ENCODE data around the gene ING3. TPM values are rescaled to one million over a fixed set of nuclear protein-coding genes. Genes with fewer than 3 reads are reported as not detected.
"Not testable (repeated sequence)": the region's sequence is repeated elsewhere in the genome, so short reads cannot be mapped to it uniquely, and the experiment has no call there.

ING3 gene
- total RNA-seq, 2 donors from 2014 or later = 40.3 to 45.1 TPM

DNA sequence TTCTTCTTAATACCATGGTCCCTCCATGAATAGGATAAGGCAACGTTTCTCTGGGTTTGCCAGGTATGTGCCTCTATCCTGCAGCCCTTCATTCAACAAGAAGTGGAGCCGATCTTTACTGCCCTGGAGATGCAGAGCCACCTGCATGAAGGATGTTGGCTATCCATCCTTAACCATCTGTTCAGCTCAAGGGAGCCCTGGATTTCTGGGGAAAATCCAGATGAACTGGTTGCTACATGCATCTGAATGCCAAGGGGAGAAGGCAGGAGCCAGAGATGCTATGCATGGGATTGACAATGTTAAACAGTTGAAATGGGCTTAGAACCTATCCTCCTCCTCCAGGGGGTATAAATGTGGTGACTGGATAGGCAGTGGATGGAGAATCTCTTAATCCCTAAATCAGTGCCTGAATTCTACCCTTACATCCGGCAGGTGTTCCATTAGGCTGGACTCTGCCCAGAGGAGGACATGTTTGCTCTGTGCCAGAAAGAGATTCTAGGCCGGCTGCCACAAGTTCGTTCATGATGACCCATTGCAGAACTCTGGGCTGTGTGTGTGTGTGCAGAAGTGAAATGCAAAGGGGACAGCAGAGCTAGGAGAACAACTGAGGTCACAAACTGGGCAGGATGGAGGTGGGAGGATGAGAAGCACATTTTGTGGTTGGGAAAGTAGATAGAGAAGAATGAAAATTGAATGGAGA is 53.6 kb downstream of the ING3 start:
- no peak overlapping the region for H3K4me3 Mint-ChIP-seq
- no peak overlapping the region for H3K27ac Mint-ChIP-seq
- H3K36me3 Mint-ChIP-seq (ENCODE audit: insufficient read depth in 2 of 2) = no peaks in the 10 kb centered on the region
- ATAC-seq (replicated peaks in 1 of 2) (no peak), DNase-seq (no peak)
- peaks cover 41% of the 10 kb centered on the region for H3K27me3 Mint-ChIP-seq (ENCODE audit: low read depth)
- H3K9me3 Mint-ChIP-seq = peaks cover 0 to 3% of the 10 kb centered on the region in 2 donors
- H3K4me1 Mint-ChIP-seq (ENCODE audit: low read depth) = peaks cover 4% of the 10 kb centered on the region

DNA sequence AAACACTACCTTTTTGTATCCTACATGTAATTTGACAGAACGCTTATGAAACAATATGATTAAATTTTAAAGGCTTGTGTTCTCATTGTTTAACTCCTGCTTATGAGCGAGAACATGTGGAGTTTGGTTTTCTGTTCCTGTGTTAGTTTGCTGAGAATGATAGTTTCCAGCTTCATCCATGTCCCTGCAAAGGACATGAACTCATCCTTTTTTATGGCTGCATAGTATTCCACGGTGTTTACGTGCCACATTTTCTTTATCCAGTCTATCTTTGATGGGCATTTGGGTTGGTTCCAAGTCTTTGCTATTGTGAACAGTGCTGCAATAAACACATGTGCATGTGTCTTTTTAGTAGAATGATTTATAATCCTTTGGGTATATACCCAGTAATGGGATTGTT is 54.5 kb downstream of the ING3 start:
- DNase-seq; ATAC-seq (replicated peaks in 1 of 2); H3K27ac Mint-ChIP-seq; H3K4me1 Mint-ChIP-seq (ENCODE audit: low read depth); H3K9me3 Mint-ChIP-seq; H3K4me3 Mint-ChIP-seq; H3K36me3 Mint-ChIP-seq (ENCODE audit: insufficient read depth in 2 of 2): not testable (repeated sequence)
- H3K27me3 Mint-ChIP-seq (ENCODE audit: low read depth) = peaks cover 42% of the 10 kb centered on the region

DNA sequence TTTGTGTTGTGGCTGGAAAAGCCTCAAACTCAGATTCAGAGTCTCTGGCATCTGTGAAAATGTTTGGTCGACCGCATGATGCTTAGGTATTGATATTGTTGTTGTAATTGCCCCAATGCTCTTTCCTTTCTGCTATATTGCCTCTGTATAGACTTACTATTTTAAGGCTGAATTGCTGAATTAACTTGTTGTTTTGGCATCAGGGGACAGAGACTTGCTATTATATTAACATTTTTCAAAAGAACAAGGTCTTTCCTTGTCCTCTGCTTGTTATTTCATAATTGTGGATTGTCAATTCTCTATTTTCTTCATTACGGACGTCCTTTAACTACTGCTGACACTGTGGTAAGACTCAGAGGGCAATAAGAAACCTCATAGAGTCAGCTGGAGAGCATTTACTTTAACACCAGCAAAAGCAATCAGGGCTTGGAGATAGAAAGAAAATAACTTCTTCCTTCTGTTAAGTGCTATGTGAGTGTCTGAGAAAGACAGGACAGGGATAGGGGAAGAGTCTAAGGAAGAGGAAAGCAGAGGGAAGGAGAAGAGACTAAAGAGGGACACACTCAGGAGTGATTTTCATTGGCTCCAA is 55.5 kb downstream of the ING3 start:
- ATAC-seq (replicated peaks in 1 of 2) = no peak

DNA sequence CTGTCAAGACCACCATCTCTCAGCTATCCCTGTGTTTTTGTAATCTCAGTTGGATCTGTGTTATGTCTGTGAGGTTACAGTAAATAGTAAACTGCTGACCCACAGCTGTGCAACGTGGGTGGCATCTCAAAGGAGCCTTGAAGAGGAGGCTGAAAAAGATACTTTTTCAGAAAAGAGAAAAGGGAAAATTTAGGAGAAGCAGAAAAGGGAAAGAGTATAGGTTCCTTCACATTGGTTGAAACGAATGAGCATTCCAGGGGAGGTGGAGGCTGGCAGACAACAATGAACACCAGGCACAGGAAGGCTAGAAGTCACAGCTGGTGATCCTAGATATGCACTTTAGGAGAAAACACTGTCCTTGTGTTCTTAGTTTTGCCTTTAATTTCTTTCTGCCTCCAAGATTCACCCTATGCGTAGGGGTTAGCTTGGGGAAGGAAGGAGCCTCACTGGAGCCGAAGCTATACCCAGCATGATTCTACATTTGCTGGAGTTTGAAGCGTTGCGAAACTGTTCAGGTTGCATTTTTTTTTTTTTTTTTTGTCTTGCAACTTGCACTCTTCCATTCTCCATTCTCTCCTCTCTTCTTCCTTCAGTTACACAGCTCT is 56.2 kb downstream of the ING3 start:
- H3K4me1 Mint-ChIP-seq (ENCODE audit: low read depth) = no peaks in the 10 kb centered on the region
- DNase-seq (no peak), ATAC-seq (replicated peaks in 1 of 2) (no peak)
- H3K9me3 Mint-ChIP-seq = peaks cover 0 to 3% of the 10 kb centered on the region in 2 donors
- H3K36me3 Mint-ChIP-seq (ENCODE audit: insufficient read depth in 2 of 2) = no peaks in the 10 kb centered on the region
- peaks cover 42% of the 10 kb centered on the region for H3K27me3 Mint-ChIP-seq (ENCODE audit: low read depth)
- no peak overlapping the region for H3K27ac Mint-ChIP-seq
- H3K4me3 Mint-ChIP-seq = no peak overlapping the region

More for the DNA sequence above, 55.5 kb downstream of the ING3 start:
- Mint-ChIP-seq H3K27ac (no peak overlapping the region), H3K9me3 (peaks cover 0 to 3% of the 10 kb centered on the region in 2 donors), H3K27me3 (ENCODE audit: low read depth) (peaks cover 42% of the 10 kb centered on the region), H3K4me1 (ENCODE audit: low read depth) (no peaks in the 10 kb centered on the region), H3K36me3 (ENCODE audit: insufficient read depth in 2 of 2) (no peaks in the 10 kb centered on the region), H3K4me3 (no peak overlapping the region)
- no peak for DNase-seq

DNA sequence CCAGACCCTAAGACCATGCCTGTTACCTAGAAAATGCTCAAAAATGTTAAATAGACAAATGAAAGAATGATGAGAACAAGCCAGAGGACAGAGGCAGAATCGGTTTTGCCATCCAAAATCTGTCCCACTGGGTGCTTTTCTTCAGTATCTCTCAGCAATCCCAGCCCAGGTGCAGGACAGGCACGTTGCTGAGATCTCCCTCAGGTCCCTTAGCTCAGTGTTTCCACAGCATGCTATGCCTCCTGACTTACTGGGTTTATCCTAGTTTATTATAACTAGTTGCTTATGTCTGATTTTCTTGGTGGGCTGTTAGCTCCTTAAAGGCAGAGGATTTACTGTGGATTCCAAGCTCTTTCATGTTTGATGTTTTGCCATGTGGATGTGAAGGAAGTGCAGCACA is 58.2 kb downstream of the ING3 start:
- Mint-ChIP-seq H3K9me3 (peaks cover 0 to 3% of the 10 kb centered on the region in 2 donors), H3K4me1 (ENCODE audit: low read depth) (no peaks in the 10 kb centered on the region), H3K36me3 (ENCODE audit: insufficient read depth in 2 of 2) (no peaks in the 10 kb centered on the region), H3K27me3 (ENCODE audit: low read depth) (peaks cover 36% of the 10 kb centered on the region), H3K27ac (no peak overlapping the region), H3K4me3 (no peak overlapping the region)
- no peak for ATAC-seq (replicated peaks in 1 of 2)
- DNase-seq = no peak

DNA sequence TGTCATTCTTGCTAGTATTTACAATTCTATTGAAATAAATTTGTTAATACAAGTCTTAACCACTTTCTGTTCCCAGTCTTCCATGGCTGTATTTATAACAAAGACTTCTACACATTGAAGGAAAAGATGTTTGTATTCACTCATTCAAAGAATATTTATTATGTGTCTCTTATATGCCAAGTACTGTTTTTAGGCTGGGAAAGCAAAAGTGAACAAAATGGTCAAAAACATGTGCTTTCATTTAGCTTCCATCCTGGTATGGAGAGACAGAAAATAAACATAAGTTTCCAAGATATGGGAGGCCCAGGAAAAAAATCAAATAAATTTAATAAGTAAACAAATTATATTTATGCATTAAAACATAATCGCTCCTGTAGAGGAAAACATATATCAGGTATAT is 60.8 kb downstream of the ING3 start:
- no peak for ATAC-seq (replicated peaks in 1 of 2)
- DNase-seq = no peak
- no peaks in the 10 kb centered on the region for H3K36me3 Mint-ChIP-seq (ENCODE audit: insufficient read depth in 2 of 2)
- no peaks in the 10 kb centered on the region for H3K4me1 Mint-ChIP-seq (ENCODE audit: low read depth)
- peaks cover 19% of the 10 kb centered on the region for H3K27me3 Mint-ChIP-seq (ENCODE audit: low read depth)
- H3K9me3 Mint-ChIP-seq = no peaks in the 10 kb centered on the region
- H3K27ac Mint-ChIP-seq = no peak overlapping the region
- H3K4me3 Mint-ChIP-seq = no peak overlapping the region

DNA sequence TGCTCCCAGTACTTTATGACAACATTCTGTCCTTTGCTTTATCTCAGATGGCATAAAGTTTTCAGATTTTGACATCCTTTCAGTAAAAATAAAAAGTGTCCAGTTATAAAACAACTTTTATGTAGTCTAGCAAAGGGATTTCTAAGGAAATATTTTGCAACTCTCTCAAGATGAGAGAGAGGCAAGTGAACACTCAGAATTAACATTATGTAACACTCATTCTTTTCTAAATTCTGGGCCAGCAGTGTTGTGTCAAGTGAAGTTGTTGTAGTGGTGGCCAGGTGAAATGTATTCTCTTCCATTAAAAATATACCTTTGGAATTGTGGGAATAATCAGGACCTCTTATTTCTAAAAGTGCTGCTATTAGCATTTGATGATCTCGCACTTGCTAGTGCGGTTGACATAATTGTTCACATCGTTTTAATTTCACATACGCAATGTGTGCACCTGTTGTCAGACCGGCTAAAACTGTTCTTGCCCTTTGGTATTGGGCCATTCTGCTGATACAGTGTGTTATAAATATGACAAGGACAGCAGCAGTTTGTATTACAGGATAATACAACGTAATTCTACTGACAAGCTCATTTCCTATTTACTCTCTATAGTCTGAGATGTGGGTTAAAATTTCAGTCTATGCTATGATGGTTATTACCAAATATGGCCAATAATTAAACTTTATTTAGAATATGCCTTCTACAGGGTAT is 61.7 kb downstream of the ING3 start:
- Mint-ChIP-seq H3K36me3 (ENCODE audit: insufficient read depth in 2 of 2) (no peaks in the 10 kb centered on the region), H3K27ac (no peak overlapping the region), H3K9me3 (no peaks in the 10 kb centered on the region), H3K27me3 (ENCODE audit: low read depth) (peaks cover 17% of the 10 kb centered on the region), H3K4me1 (ENCODE audit: low read depth) (no peaks in the 10 kb centered on the region), H3K4me3 (no peak overlapping the region)
- DNase-seq (no peak), ATAC-seq (replicated peaks in 1 of 2) (no peak)

DNA sequence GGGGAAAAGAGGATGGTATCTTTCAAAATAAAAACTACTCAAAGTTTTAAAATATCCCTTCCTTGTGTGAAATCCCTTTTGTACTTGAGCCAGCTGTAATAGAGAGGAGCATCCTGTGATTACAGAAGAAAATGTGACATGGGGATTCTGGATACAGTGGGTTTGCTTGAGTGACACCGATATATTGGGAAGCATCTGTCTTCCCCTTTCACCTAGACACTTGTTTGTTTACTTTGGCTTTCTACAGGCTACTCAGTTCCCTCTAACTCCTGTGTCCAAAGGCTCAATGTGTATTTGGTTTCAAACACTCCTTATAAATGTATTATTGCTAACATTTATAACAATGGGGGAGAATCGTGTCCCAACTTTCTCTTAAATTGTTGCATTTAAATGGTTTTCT is 62.3 kb downstream of the ING3 start:
- H3K9me3 Mint-ChIP-seq = no peaks in the 10 kb centered on the region
- ATAC-seq (replicated peaks in 1 of 2) (no peak), DNase-seq (no peak)
- H3K27ac Mint-ChIP-seq = no peak overlapping the region
- no peak overlapping the region for H3K4me3 Mint-ChIP-seq
- H3K36me3 Mint-ChIP-seq (ENCODE audit: insufficient read depth in 2 of 2) = no peaks in the 10 kb centered on the region
- peaks cover 14% of the 10 kb centered on the region for H3K27me3 Mint-ChIP-seq (ENCODE audit: low read depth)
- H3K4me1 Mint-ChIP-seq (ENCODE audit: low read depth) = no peaks in the 10 kb centered on the region

DNA sequence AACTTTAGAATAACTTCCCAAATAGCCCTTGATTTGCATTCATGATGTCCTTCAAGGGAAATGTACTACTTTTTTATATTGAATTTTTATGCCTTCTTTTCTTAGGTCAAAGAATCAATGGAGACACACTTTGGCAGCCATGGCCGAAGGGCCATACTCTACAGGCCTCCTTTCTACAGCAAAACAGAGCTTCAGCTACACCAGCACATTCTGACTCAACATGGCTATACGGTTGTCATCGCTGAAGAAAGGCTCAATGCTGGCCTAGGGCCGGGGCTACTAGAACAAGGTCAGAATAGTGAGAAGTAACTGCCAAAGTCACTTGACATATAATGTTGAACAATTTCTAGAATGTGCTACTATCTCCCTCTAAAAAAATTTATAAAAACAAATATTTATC is 65.0 kb downstream of the ING3 start:
- no peaks in the 10 kb centered on the region for H3K27me3 Mint-ChIP-seq (ENCODE audit: low read depth)
- H3K4me3 Mint-ChIP-seq = no peak overlapping the region
- H3K36me3 Mint-ChIP-seq (ENCODE audit: insufficient read depth in 2 of 2) = no peaks in the 10 kb centered on the region
- ATAC-seq (replicated peaks in 1 of 2) (no peak), DNase-seq (no peak)
- no peaks in the 10 kb centered on the region for H3K4me1 Mint-ChIP-seq (ENCODE audit: low read depth)
- H3K27ac Mint-ChIP-seq = no peak overlapping the region
- no peaks in the 10 kb centered on the region for H3K9me3 Mint-ChIP-seq

DNA sequence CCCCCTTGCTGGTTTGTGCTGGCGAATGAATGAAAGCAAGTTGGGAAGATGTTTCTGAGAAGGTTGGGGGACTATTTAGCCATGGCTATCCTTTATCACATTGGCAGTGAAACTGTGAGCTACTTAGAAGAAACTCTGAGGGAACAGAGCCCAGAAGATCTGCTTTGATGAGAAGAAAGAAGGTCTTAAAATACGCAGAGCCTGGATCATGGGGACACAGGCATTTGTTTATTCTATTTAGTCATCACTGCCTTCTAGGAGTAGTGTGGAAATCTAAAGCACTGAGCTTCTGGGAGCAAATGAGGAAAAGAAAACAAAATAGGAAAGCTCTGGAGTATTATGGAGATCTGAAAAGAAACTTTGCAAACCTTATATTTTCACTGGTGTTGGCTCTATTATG is 66.4 kb downstream of the ING3 start:
- Mint-ChIP-seq H3K4me1 (ENCODE audit: low read depth) (no peaks in the 10 kb centered on the region), H3K36me3 (ENCODE audit: insufficient read depth in 2 of 2) (no peaks in the 10 kb centered on the region), H3K27ac (no peak overlapping the region), H3K27me3 (ENCODE audit: low read depth) (no peaks in the 10 kb centered on the region), H3K9me3 (no peaks in the 10 kb centered on the region), H3K4me3 (no peak overlapping the region)
- ATAC-seq (replicated peaks in 1 of 2) (no peak), DNase-seq (no peak)

DNA sequence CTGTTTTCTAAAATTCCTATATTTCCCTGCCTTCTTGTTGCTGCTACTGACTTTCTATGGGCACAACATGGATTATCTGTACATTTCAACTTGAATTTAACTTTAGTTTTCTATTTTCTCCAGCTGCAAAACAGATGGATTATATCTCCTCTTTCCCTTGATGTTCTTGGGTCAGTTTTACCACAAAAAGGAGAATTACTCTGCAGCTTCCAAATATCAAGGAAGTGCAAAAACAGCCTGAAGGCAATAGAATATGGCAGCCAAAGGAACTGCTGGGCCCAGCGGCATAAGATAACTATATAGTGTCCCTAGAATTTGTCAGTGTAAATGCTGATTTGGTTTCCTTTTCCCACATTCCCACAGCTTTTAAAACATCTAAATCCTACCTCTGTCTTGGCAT is 67.0 kb downstream of the ING3 start:
- no peaks in the 10 kb centered on the region for H3K36me3 Mint-ChIP-seq (ENCODE audit: insufficient read depth in 2 of 2)

DNA sequence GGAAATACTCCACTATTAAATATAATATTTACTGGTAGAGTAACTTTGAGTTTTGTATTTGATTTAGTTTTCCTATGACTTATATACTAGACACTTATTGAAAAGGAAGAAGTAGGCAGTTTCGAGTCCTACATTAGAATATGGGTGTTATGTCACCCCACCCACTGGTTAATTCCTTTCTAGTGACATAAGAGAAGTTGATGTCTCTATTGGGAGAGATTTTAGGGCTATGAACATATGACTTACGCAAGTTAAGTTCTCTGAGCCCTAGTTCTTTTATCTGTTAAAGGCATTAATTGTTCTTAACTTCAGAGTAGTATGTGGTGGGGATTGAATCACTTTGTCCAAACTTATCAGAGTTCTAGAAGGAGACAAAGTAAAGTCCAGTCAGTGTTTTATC is 68.4 kb downstream of the ING3 start:
- Mint-ChIP-seq H3K27ac (no peak overlapping the region), H3K4me3 (no peak overlapping the region), H3K27me3 (ENCODE audit: low read depth) (no peaks in the 10 kb centered on the region), H3K9me3 (no peaks in the 10 kb centered on the region), H3K4me1 (ENCODE audit: low read depth) (no peaks in the 10 kb centered on the region), H3K36me3 (ENCODE audit: insufficient read depth in 2 of 2) (no peaks in the 10 kb centered on the region)
- DNase-seq (no peak), ATAC-seq (replicated peaks in 1 of 2) (no peak)

More for the DNA sequence above, 67.0 kb downstream of the ING3 start:
- no peak overlapping the region for H3K4me3 Mint-ChIP-seq
- H3K4me1 Mint-ChIP-seq (ENCODE audit: low read depth) = no peaks in the 10 kb centered on the region
- no peaks in the 10 kb centered on the region for H3K27me3 Mint-ChIP-seq (ENCODE audit: low read depth)
- ATAC-seq (replicated peaks in 1 of 2) = no peak
- H3K27ac Mint-ChIP-seq = no peak overlapping the region
- DNase-seq = no peak
- H3K9me3 Mint-ChIP-seq = no peaks in the 10 kb centered on the region

DNA sequence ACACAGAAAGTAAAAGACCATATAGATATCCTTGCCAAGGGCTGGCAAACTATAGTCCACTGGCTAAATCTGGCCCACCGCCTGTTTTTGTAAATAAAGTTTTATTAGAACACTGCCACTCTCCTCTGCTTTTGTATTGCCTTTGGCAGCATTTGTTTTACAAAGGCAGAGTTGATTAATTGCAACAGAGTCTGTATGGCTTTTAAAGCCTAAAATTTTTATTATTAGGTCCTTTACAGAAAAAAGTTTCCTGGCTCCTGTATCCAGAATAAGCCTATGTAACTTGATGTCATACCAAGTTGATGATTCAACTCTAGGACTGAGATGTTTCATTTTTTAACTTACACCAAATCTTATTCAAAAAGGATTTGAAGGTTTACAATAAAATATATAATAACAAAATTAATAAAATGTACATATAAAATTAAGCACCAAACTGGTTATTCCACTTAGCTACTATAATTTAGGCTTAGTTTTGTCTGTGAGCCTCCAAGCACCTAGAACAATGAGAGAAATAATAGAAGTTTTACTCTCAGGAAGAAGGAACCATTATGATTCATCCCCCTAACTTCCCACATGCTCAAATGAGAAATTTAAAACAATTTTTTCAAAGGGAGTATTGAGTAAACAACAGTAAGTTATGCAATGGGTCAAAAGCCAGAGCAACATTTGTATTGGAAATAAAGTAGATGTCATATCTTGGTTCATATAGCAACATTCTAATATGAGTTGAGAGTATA is 69.8 kb downstream of the ING3 start:
- Mint-ChIP-seq H3K4me3 (no peak overlapping the region), H3K36me3 (ENCODE audit: insufficient read depth in 2 of 2) (no peaks in the 10 kb centered on the region)

More for the DNA sequence above, 69.8 kb downstream of the ING3 start:
- DNase-seq (no peak), ATAC-seq (replicated peaks in 1 of 2) (no peak)
- H3K27ac Mint-ChIP-seq = no peak overlapping the region
- H3K9me3 Mint-ChIP-seq = no peaks in the 10 kb centered on the region
- no peaks in the 10 kb centered on the region for H3K4me1 Mint-ChIP-seq (ENCODE audit: low read depth)
- H3K27me3 Mint-ChIP-seq (ENCODE audit: low read depth) = no peaks in the 10 kb centered on the region

Measured in activated T-cell treated with anti-CD3 and anti-CD28 coated beads, Interleukin-2, amount 50 U/mL, for 72 hours (primary cell).